ENCODE data around the gene CGN.

CGN gene

GRCh38 chr1:151512801-151513625 is 1.8 kb downstream of the CGN start:
- peaks cover 33% of the 10 kb centered on the region for H3K27me3 ChIP-seq (ENCODE audit: insufficient read depth, low read depth, severe bottlenecking)
- no peaks in the 10 kb centered on the region for H3K9me3 ChIP-seq (ENCODE audit: severe bottlenecking)
- no peak overlapping the region for H3K4me3 ChIP-seq (ENCODE audit: low read depth, low read length)
- H3K27ac ChIP-seq, result no peak overlapping the region
- DNase-seq, result no peak
- H3K36me3 ChIP-seq, result no peaks in the 10 kb centered on the region
- no peak for TF ChIP-seq CTCF (IDR thresholded peaks at IDR 0.05; ENCODE audit: low read depth, low read length)

GRCh38 chr1:151513626-151514121 is 2.5 kb downstream of the CGN start:
- DNase-seq, result no peak
- no peak overlapping the region for H3K27ac ChIP-seq
- H3K27me3 ChIP-seq (ENCODE audit: insufficient read depth, low read depth, severe bottlenecking), result peaks cover 33% of the 10 kb centered on the region
- no peak overlapping the region for H3K4me3 ChIP-seq (ENCODE audit: low read depth, low read length)
- no peaks in the 10 kb centered on the region for H3K9me3 ChIP-seq (ENCODE audit: severe bottlenecking)
- H3K36me3 ChIP-seq, result no peaks in the 10 kb centered on the region
- TF ChIP-seq CTCF (IDR thresholded peaks at IDR 0.05; ENCODE audit: low read depth, low read length), result no peak

GRCh38 chr1:151514366-151514765 is 3.2 kb downstream of the CGN start:
- H3K36me3 ChIP-seq, result no peaks in the 10 kb centered on the region
- no peak overlapping the region for H3K27ac ChIP-seq
- H3K27me3 ChIP-seq (ENCODE audit: insufficient read depth, low read depth, severe bottlenecking), result peaks cover 33% of the 10 kb centered on the region
- TF ChIP-seq CTCF (IDR thresholded peaks at IDR 0.05; ENCODE audit: low read depth, low read length), result no peak
- DNase-seq, result no peak
- H3K9me3 ChIP-seq (ENCODE audit: severe bottlenecking), result no peaks in the 10 kb centered on the region
- H3K4me3 ChIP-seq (ENCODE audit: low read depth, low read length), result no peak overlapping the region

- DNase-seq, result no peak
- H3K27ac ChIP-seq, result no peak overlapping the region
- TF ChIP-seq CTCF (IDR thresholded peaks at IDR 0.05; ENCODE audit: low read depth, low read length), result no peak
Measured at GRCh38 chr1:151515265-151515664, 4.1 kb downstream of the CGN start.

GRCh38 chr1:151516031-151516511 is 4.9 kb downstream of the CGN start:
- no peak for TF ChIP-seq CTCF (IDR thresholded peaks at IDR 0.05; ENCODE audit: low read depth, low read length)
- no peak for DNase-seq

More at GRCh38 chr1:151515265-151515664, 4.1 kb downstream of the CGN start:
- H3K9me3 ChIP-seq (ENCODE audit: severe bottlenecking), result no peaks in the 10 kb centered on the region
- no peaks in the 10 kb centered on the region for H3K36me3 ChIP-seq
- H3K27me3 ChIP-seq (ENCODE audit: insufficient read depth, low read depth, severe bottlenecking), result peaks cover 32% of the 10 kb centered on the region
- H3K4me3 ChIP-seq (ENCODE audit: low read depth, low read length), result no peak overlapping the region

More at GRCh38 chr1:151516031-151516511, 4.9 kb downstream of the CGN start:
- Histone ChIP-seq H3K36me3 (no peaks in the 10 kb centered on the region), H3K4me3 (ENCODE audit: low read depth, low read length) (no peak overlapping the region), H3K27ac (no peak overlapping the region), H3K27me3 (ENCODE audit: insufficient read depth, low read depth, severe bottlenecking) (peaks cover 26% of the 10 kb centered on the region), H3K9me3 (ENCODE audit: severe bottlenecking) (no peaks in the 10 kb centered on the region)

Data from WERI-Rb-1 (cell line).